ENCODE results near the gene CERS2.
A peak's percentile ranks its signal among the peaks of the same experiment; 100 is the strongest.
"Not testable (repeated sequence)": the region's sequence is repeated elsewhere in the genome, so short reads cannot be mapped to it uniquely, and the experiment has no call there.

Gene CERS2

DNA sequence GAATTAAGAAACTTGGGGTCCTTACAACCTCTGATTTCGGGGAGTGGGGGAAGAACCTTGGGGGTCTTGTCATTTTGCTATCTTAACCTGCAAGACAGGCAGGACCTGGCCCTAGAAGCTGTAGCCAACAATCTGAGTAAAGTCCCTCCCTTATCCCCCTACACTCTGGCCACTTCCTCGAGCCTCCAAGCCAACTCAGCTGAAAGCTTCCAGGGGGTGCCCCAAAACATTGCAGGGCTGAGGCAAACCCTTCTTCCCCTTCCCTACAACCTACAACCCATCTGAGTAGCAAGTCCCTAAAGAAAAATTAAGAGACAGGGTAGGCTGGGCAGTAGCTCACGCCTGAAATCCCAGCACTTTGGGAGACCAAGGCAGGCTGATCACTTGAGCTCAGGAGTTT lies 5.0 kb downstream of the CERS2 start:
- no peak for DNase-seq (ENCODE audit: low read depth)

DNA sequence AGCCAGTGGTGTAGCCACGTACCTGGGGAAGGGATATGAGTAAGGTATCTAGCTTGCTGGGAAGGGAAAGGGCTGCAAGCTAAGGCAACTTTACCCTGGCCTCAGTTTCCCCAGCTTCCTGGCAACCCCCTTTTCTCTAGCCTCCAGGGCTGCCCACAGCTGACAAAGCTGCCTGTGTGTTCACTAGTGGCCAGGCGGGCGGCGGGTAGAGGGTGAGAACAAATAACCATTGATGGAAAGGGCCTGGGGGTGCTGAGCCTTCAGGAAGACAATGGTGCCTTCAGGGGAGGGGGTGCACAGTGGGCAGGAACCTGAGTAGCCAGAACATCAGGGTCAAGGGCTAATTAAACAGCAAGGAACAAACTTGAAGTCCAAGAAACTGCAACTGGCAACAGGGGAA lies 6.1 kb downstream of the CERS2 start:
- no peak for DNase-seq (ENCODE audit: low read depth)

DNA sequence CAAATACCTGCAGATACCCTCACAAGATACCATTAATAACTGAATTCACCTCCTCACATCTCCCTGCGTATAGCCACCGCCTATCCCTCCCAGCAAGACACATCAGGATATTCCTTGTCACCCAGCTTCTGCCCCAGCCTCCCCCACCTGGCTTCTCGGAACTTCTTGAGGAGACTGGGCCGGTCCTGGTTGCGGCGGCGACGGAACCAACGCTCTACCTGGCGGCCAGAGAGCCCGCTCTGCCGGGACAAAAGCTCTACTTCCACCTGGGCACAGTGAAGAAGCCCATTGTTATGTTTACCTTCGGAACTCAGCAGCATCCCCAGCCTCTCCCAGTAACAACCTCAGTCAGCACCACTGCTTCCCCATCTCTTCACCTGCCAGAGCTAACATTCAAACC lies 6.7 kb downstream of the CERS2 start:
- DNase-seq (ENCODE audit: low read depth) = no peak

DNA sequence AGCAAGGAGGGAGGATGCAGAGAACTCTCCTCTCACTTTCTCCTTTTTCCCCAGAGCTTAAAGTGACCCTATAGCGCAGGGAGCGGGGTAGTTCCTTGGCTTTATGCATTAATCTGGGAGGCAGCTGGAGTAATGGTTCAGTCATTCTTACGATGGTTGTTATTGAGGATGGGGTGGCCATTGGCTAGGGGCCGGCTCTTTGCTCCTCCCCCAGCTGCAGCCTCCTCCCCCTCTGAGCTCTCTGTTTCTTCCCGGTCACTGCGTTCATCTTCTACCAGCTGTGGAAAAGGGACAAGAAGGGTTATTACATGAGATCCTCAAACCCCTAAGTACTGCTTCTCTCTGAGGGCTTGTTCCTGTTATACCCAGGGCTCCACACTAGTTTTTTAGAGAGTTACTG lies 8.6 kb downstream of the CERS2 start:
- no peak for DNase-seq (ENCODE audit: low read depth)

DNA sequence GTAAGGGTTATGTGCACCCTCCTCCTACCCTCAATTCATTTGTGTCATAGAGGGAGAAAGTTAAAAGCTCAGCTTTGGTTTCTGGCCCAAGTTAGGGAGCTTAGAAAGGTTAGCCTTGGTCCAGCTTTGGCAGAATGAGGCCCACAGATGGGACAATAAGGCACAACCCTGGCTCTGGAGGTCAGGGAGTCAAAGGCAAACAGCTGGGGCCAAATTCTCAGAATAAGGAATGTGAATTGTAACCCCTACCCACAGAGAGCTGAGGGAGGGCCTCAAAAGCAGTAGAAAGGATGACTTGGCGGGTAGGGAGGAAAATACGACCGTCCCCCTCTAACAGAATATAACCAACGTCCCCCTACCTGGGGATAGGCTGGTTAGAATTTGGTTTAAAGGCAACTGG lies 9.0 kb downstream of the CERS2 start:
- DNase-seq (ENCODE audit: low read depth) = no peak

DNA sequence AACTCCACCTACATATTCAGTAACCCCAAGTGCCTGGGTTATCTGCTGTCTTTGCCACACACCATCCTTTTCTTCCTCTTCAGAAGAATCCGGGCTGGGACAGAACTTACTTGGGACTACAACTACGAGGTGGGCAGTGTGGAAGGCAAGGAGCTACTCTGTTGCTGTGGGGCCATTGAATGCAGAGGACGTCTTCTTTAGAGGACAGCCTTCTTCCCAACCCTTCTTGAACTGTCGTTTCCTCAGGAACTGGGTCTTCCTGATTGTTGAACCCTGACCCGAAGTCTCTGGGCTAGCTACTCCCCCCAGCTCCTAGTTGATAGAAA lies 10.5 kb downstream of the CERS2 start:
- DNase-seq (ENCODE audit: low read depth) = no peak

DNA sequence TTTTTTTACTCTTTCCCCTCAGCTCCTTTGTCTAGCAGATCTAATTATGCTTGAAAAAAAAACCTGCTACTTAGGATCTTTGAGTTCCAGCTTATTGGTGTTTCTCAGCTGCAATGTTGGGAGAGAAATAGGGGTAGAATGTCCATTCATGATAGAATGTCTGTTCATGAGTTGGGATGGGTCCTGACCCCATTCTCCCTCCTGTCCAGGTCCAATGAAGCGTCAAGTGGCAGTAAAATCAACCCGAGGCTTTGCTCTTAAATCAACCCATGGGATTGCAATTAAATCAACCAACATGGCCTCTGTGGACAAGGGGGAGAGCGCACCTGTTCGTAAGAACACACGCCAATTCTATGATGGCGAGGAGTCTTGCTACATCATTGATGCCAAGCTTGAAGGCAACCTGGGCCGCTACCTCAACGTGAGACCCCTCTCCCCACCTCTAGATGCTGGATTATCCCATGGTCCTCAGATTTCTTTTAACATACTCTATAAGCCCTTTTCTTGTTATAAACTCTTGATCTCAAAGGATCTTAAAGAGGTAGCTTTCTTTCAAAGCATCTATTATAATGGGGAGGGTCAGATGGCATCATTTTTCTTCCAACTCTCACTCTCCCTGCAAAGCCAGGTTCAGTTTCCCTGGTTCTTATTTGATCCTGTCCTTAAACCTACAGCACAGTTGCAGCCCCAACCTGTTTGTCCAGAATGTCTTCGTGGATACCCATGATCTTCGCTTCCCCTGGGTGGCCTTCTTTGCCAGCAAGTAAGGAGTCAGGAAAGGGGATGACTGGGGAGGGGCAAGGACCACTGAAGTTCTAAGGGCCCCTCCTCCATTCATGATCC lies 11.1 kb downstream of the CERS2 start:
- no peak for DNase-seq (ENCODE audit: low read depth)

DNA sequence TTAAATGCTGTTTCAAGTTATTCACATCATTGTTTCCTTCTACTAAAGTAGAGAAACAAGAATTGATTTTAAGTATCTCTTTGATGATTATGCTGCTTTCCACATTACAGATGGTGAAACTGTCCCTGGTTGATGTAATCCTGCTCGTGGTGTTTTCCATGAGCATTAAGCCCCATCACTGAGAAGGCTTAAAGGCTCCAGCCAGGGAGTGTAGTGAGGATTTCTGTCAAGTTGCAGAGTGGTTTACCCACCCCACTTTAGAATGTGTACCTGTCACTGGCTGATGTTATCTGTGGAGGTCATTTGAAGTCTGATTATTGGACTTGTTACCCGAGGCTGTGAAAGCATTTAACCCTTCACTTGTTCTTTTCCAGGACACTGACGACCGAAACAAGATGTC lies 12.9 kb downstream of the CERS2 start:
- DNase-seq (ENCODE audit: low read depth) = no peak

DNA sequence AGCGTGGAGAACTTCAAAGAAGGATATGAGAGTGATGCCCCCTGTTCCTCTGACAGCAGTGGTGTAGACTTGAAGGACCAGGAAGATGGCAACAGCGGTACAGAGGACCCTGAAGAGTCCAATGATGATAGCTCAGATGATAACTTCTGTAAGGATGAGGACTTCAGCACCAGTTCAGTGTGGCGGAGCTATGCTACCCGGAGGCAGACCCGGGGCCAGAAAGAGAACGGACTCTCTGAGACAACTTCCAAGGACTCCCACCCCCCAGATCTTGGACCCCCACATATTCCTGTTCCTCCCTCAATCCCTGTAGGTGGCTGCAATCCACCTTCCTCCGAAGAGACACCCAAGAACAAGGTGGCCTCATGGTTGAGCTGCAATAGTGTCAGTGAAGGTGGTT lies 14.0 kb downstream of the CERS2 start:
- DNase-seq (ENCODE audit: low read depth) = no peak

DNA sequence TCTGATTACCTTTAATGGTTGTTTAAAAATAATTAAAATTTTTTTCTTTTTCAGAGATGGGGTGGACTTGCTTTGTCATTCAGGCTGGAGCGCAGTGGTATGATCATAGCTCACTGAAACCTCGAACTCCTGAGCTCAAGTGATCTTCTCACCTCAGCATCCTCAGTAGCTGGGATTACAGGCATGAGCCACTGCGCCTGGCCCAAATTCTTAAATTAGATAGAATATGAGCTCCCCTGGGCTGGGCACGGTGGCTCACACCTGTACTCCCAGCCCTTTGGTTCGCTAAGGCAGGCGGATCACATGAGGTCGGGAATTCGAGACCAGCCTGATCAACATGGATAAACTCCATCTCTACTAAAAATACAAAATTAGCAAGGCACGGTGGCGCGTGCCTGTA lies 17.0 kb downstream of the CERS2 start:
- DNase-seq (ENCODE audit: low read depth) = no peak

DNA sequence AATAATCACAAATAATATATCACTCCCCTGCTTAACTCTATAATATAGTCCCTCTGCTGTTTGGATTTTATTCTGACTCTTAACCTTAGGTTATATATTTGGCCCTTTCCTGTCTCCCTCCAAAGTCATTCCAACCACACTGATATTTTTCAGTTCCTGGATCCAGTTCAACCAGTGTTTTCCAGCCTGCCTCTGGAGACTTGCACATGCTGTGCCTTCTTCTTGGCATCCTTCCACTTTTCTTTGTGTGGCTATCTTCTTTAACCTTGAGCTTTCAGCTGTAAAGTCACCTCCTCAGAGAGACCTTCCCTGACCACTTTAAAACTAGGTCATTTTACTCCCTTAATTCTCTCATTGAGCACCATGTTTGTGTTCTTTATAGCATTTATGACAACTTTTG lies 19.4 kb downstream of the CERS2 start:
- no peak for DNase-seq (ENCODE audit: low read depth)

DNA sequence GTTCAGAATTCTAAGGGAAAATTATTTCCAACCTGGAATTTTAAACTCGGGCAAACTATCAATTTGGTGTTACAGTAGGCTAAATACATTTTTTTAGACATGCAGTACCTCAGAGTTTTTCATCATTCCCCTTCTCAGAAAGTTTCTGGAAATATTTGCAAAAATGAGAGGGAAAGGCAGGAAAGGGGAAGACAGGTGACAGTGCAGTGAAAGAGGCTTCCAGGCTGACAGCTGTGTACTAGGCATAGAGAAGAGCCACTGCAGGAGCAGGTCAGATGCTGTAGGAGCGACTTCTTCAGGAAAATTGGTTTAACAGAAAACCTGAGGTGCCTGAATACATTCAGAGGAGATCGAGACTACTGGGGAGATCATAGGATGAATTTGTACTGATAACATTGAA lies 19.9 kb downstream of the CERS2 start:
- DNase-seq (ENCODE audit: low read depth) = no peak

DNA sequence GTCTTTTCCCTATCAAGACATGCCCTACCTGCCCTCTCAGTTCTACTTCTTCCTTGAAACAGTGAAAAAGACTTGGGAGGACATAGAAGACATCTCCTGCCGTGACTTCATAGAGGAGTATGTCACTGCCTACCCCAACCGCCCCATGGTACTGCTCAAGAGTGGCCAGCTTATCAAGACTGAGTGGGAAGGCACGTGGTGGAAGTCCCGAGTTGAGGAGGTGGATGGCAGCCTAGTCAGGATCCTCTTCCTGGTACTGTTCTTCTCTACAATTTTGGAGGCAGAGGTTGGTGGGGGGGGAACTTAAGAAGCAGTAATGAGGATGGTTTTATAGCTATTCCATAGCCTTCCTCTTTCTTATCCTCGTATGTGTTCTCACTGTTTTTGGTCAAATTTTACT lies 29.8 kb downstream of the CERS2 start:
- no peak for DNase-seq (ENCODE audit: low read depth)

DNA sequence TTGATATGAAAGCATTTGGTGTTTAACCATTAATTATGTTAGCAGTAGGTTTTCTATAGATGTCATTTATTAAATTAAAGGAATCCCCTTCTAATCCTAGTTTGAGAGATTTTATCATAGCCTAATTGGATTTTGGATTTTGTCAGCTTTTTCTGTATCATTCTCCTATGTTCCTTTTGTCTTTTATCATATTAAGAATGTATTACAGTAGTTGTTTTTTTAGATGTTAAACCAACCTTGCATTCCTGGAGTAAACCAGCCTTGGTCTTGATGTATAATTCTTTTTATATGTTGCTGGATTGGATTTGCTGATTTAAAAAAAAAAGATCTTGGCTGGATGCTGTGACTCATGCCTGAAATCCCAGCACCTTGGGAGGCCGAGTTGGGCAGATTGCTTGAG lies 42.9 kb downstream of the CERS2 start:
- DNase-seq (ENCODE audit: low read depth) = no peak

DNA sequence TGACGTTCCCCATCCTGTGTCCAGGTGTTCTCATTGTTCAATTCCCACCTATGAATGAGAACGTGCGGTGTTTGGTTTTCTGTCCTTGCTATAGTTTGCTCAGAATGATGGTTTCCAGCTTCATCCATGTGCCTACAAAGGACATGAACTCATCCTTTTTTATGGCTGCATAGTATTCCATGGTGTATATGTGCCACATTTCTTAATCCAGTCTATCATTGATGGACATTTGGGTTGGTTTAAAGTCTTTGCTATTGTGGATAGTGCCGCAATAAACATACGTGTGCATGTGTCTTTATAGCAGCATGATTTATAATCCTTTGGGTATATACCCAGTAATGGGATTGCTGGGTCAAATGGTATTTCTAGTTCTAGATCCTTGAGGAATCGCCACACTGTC lies 45.9 kb downstream of the CERS2 start:
- not testable (repeated sequence) for DNase-seq (ENCODE audit: low read depth)

DNA sequence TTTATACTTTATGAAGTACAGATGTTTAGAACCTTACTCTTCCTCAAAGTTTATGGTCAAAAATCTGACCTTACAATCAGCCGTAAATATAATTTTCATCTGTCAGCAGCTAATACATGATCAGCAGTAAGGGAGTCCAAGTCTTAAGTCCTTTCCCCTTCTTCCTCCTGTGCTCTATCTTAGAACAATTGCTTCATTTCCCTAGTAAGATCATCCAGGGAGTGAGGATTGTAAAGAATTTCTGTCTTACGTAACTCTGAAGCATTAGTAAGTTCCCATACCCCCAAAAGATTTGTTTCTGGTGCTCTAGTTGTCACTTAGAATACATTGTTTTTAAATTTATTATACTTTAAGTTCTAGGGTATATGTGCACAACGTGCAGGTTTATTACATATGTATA lies 46.3 kb downstream of the CERS2 start:
- DNase-seq (ENCODE audit: low read depth) = no peak

DNA sequence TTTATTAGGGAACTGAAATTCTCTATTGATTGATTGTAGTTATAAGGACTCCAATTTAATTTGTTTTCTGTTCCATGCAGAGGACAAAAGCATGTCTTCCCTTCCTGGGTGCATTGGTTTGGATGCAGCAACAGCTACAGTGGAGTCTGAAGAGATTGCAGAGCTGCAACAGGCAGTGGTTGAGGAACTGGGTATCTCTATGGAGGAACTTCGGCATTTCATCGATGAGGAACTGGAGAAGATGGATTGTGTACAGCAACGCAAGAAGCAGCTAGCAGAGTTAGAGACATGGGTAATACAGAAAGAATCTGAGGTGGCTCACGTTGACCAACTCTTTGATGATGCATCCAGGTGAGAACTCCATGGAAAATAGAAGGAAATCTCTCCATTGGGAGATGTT lies 47.0 kb downstream of the CERS2 start:
- DNase-seq (ENCODE audit: low read depth) = no peak

DNA sequence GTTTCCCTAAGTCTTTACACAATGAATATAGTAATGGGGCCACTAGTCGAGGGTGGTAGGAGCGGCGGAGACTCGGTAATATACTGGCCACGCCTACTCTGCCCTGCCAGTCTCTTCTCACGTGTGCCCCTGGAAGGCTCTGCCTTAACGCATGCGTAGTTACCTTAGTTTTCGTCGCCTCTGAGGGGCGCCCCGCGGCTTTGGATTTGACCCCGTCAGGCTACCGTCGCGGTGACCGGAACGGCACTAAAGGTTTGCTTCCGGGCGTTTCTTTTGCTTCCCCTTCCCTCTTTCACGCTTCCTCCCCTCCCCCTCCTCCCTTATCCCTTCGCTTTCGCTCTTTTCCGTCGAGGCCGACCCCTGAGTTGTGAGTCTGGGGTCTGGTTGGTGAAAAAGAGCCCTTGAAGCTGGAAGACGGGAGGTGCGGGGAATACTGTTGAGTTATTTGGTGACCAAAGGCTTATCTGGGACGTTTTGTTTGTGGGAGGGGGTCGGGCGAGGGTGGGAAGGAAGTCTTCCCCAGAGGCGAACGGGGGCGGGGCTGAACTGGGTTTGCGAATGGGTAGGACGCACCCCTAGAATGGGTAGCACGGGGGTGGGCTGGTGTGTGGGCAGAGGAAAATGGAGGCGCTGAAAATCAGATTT lies 48.4 kb downstream of the CERS2 start, which contains the start of gene SETDB1:
Gene SETDB1 (plus strand): TSS at position 267 of the 645 bp plus-strand sequence. CDS start 1,352 bp downstream, outside the sequence.
- DNase-seq (ENCODE audit: low read depth) = peak; percentile 92

DNA sequence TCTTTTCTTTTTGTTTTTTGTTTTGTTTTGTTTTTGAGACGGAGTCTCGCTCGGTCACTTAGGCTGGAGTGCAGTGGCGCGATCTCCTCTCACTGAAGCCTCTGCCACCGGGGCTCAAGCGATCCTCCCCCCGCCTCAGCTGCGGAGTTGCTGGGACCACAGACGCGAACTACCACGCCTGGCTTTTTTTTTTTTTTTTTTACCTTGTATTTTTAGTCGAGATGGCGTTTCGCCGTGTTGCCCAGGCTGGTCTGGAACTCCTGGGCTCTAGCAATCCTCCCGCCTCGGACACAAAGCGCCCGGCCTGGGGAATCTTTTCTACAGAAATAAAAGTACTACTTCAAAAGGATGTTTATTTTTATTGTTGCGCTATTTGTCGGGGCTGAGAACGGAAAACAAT lies 49.6 kb downstream of the CERS2 start:
- no peak for DNase-seq (ENCODE audit: low read depth)

DNA sequence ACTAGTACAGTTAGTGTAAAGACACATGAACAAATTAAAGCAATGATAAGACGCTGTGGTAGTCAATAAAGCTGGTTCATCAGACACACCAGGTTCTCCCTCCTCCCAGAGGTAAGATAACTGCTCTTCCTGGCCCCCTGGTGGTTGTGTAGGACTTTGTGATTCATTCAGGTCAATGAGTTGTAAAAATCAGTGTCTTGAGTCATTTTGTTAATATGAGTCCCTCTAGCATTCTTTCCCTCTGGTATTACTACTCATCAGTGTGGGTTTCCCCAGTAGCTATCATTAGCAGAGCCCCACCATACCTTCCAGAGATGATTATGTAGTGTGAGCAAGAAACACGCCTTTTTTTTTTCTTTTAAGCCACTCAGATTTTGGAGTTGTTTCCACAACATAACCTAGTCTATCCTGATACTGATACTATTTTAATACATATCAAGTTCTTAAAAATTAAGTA lies 52.1 kb downstream of the CERS2 start:
- DNase-seq (ENCODE audit: low read depth) = peak; percentile 75

DNA sequence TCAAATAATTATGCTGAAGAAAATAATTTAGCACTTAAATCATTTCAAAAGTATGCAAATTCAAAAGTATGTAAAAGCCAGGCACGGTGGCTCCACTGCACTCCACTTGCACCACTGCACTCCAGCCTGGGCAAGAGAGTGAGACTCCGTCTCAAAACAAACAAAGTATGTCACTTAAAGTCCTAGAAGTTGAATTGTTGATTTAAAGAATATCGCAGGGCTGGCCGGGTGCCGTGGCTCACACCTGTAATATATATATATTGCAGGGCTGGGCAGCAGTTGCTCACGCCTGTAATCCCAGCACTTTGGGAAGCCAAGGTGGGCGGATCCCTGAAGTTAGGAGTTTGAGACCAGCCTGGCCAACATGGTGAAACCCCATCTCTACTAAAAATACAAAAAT lies 57.2 kb downstream of the CERS2 start:
- DNase-seq (ENCODE audit: low read depth) = no peak
